ENCODE data around the gene CFAP92.

- TF ChIP-seq CTCF (IDR thresholded peaks at IDR 0.05) (no peak), POLR2A (IDR thresholded peaks at IDR 0.05) (no peak)
Observed at GRCh38 chr3:129002573-129003569, 9.0 kb upstream of the CFAP92 start.

Measured in Peyer's patch (tissue), 4 donors.